Measurements from ENCODE around the gene KLC1.

Gene KLC1

GRCh38 chr14:103663506-103663905 is 34.5 kb downstream of the KLC1 start:
- no peak for DNase-seq

- no peak for DNase-seq
Observed at GRCh38 chr14:103667671-103668070, 38.7 kb downstream of the KLC1 start.

GRCh38 chr14:103668117-103668516 is 39.1 kb downstream of the KLC1 start:
- DNase-seq, result no peak

GRCh38 chr14:103669370-103669769 is 40.4 kb downstream of the KLC1 start:
- no peak for DNase-seq

- DNase-seq, result no peak
Observed at GRCh38 chr14:103671911-103672310, 42.9 kb downstream of the KLC1 start.

- DNase-seq, result no peak
Observed at GRCh38 chr14:103675957-103676356, 46.9 kb downstream of the KLC1 start.

GRCh38 chr14:103676881-103677675 is 48.1 kb downstream of the KLC1 start:
- no peak for DNase-seq

- no peak for DNase-seq
Observed at GRCh38 chr14:103679351-103679750, 50.3 kb downstream of the KLC1 start.

- DNase-seq, result no peak
Observed at GRCh38 chr14:103680491-103681231, 51.6 kb downstream of the KLC1 start.

GRCh38 chr14:103683139-103683538 is 54.1 kb downstream of the KLC1 start:
- no peak for DNase-seq

- DNase-seq, result no peak
Observed at GRCh38 chr14:103684471-103684870, 55.5 kb downstream of the KLC1 start.

GRCh38 chr14:103684871-103685270 is 55.9 kb downstream of the KLC1 start:
- no peak for DNase-seq

GRCh38 chr14:103685276-103686211 is 56.5 kb downstream of the KLC1 start:
- no peak for DNase-seq

GRCh38 chr14:103686831-103687485 is 57.9 kb downstream of the KLC1 start:
- DNase-seq, result no peak

GRCh38 chr14:103687712-103688111 is 58.7 kb downstream of the KLC1 start:
- no peak for DNase-seq

- DNase-seq, result no peak
Observed at GRCh38 chr14:103688441-103688840, 59.4 kb downstream of the KLC1 start.

GRCh38 chr14:103688906-103689902 is 60.2 kb downstream of the KLC1 start:
- peak; percentile 59 for DNase-seq

GRCh38 chr14:103690332-103690731 is 61.3 kb downstream of the KLC1 start:
- DNase-seq, result no peak

- DNase-seq, result peak; percentile 69
Observed at GRCh38 chr14:103691655-103692054, 62.6 kb downstream of the KLC1 start.

- DNase-seq, result no peak
Observed at GRCh38 chr14:103692159-103692558, 63.1 kb downstream of the KLC1 start.

GRCh38 chr14:103692871-103693270 is 63.9 kb downstream of the KLC1 start:
- no peak for DNase-seq
